Measurements from ENCODE around the gene EMCN.

DNA sequence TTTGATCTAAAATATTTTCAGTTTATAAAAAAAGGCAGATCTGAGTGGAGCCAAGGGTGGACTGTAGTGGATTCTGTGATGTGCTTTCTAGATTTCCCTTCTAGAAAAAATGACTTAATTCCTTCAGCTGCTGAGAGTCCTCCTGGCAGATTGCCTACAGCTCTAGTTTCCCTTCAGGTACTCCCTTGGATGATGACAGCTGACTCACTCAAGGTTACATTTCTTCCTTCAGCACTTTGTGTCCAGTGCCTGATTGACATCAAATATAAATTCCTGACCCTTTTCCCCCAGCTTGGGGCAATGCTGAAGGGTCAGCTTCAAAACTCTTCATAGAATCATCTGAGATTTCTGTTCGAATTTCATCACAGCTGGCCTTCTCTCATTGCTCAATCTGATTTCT is 161.7 kb downstream of the EMCN start:
- TF ChIP-seq, protein P1, sequence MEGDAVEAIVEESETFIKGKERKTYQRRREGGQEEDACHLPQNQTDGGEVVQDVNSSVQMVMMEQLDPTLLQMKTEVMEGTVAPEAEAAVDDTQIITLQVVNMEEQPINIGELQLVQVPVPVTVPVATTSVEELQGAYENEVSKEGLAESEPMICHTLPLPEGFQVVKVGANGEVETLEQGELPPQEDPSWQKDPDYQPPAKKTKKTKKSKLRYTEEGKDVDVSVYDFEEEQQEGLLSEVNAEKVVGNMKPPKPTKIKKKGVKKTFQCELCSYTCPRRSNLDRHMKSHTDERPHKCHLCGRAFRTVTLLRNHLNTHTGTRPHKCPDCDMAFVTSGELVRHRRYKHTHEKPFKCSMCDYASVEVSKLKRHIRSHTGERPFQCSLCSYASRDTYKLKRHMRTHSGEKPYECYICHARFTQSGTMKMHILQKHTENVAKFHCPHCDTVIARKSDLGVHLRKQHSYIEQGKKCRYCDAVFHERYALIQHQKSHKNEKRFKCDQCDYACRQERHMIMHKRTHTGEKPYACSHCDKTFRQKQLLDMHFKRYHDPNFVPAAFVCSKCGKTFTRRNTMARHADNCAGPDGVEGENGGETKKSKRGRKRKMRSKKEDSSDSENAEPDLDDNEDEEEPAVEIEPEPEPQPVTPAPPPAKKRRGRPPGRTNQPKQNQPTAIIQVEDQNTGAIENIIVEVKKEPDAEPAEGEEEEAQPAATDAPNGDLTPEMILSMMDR (IDR thresholded peaks at IDR 0.05), result no peak
- no peak for TF ChIP-seq EZH2 (IDR thresholded peaks at IDR 0.05; ENCODE audit: borderline replicate concordance, insufficient read depth, low read depth, low read length, poor library complexity, severe bottlenecking)
